ENCODE measurements around the gene BDNF. TPM values are rescaled to one million over a fixed set of nuclear protein-coding genes. Genes with fewer than 3 reads are reported as not detected.

BDNF gene
- total RNA-seq, 1 donor from 2014 or later: 4.8 TPM

- H3K27me3 ChIP-seq (ENCODE audit: control insufficient read depth, insufficient read depth, low read length): no peaks in the 10 kb centered on the region
- no peak for DNase-seq (ENCODE audit: low read depth)
- no peaks in the 10 kb centered on the region for H3K36me3 ChIP-seq (ENCODE audit: control insufficient read depth, insufficient read depth, low read length)
- no peak for TF ChIP-seq CTCF (IDR thresholded peaks at IDR 0.05; ENCODE audit: insufficient read depth, low read length, poor library complexity, severe bottlenecking)
- H3K4me3 ChIP-seq (ENCODE audit: low read depth, low read length): no peak overlapping the region
These were observed 88.9 kb downstream of the BDNF start for GRCh38 chr11:27611390-27611789.

- Histone ChIP-seq H3K36me3 (ENCODE audit: control insufficient read depth, insufficient read depth, low read length) (no peaks in the 10 kb centered on the region), H3K4me3 (ENCODE audit: low read depth, low read length) (no peak overlapping the region), H3K27me3 (ENCODE audit: control insufficient read depth, insufficient read depth, low read length) (no peaks in the 10 kb centered on the region)
- no peak for TF ChIP-seq CTCF (IDR thresholded peaks at IDR 0.05; ENCODE audit: insufficient read depth, low read length, poor library complexity, severe bottlenecking)
- DNase-seq (ENCODE audit: low read depth): no peak
These were observed 89.3 kb downstream of the BDNF start for GRCh38 chr11:27610946-27611345.

- DNase-seq (ENCODE audit: low read depth): no peak
- H3K36me3 ChIP-seq (ENCODE audit: control insufficient read depth, insufficient read depth, low read length): no peaks in the 10 kb centered on the region
These were observed 90.0 kb downstream of the BDNF start for GRCh38 chr11:27610280-27610679.

GRCh38 chr11:27608951-27609350 lies 91.3 kb downstream of the BDNF start:
- DNase-seq (ENCODE audit: low read depth): no peak
- TF ChIP-seq CTCF (IDR thresholded peaks at IDR 0.05; ENCODE audit: insufficient read depth, low read length, poor library complexity, severe bottlenecking): no peak
- Histone ChIP-seq H3K36me3 (ENCODE audit: control insufficient read depth, insufficient read depth, low read length) (no peaks in the 10 kb centered on the region), H3K27me3 (ENCODE audit: control insufficient read depth, insufficient read depth, low read length) (no peaks in the 10 kb centered on the region), H3K4me3 (ENCODE audit: low read depth, low read length) (no peak overlapping the region)

More at GRCh38 chr11:27610280-27610679, 90.0 kb downstream of the BDNF start:
- no peaks in the 10 kb centered on the region for H3K27me3 ChIP-seq (ENCODE audit: control insufficient read depth, insufficient read depth, low read length)
- TF ChIP-seq CTCF (IDR thresholded peaks at IDR 0.05; ENCODE audit: insufficient read depth, low read length, poor library complexity, severe bottlenecking): no peak
- no peak overlapping the region for H3K4me3 ChIP-seq (ENCODE audit: low read depth, low read length)

- Histone ChIP-seq H3K36me3 (ENCODE audit: control insufficient read depth, insufficient read depth, low read length) (no peaks in the 10 kb centered on the region), H3K4me3 (ENCODE audit: low read depth, low read length) (no peak overlapping the region), H3K27me3 (ENCODE audit: control insufficient read depth, insufficient read depth, low read length) (no peaks in the 10 kb centered on the region)
- TF ChIP-seq CTCF (IDR thresholded peaks at IDR 0.05; ENCODE audit: insufficient read depth, low read length, poor library complexity, severe bottlenecking): no peak
- no peak for DNase-seq (ENCODE audit: low read depth)
These were observed 94.8 kb downstream of the BDNF start for GRCh38 chr11:27605422-27605821.

Other genes starting within 250 kb of the BDNF start
- 15.9 and 16.2 TPM in 2 replicates for gene LGR4, start 227.7 kb downstream of the BDNF start, total RNA-seq
- gene LIN7C, start 193.7 kb downstream of the BDNF start, total RNA-seq: 38.4 and 41.4 TPM in 2 replicates

Measured in kidney epithelial cell (primary cell).